Stromal cell of bone marrow (primary cell): Measurements from ENCODE around the gene KRT73.
A peak's percentile ranks its signal among the peaks of the same experiment; 100 is the strongest.

Experiments
- DNase-seq: peaks from one replicate; pipeline ENCODE4 v3.0.0-alpha.2; 2012; ENCODE audit warnings: low read depth

Gene KRT73

DNA sequence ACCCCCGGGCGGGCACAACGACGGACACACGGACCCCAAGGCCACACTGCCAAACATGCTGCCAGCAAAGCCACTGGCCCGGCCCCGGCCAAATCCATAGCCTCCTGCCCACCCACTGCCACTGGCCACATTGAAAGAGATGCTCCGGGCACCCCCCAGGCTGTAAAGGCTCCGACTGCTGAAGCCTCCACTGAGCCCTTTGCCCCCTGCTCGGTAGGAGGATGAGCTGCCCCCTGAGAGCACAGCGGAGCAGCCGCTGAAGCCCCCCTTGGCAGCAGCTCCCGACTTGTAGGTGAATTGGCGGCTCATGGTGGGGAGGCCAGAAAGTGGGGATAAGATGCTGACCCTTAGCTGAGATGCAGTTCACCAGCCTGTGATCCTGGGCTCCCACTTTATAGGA, at the start of gene KRT73:
TSS of gene KRT73 (minus strand) at position 344 of the 400 bp plus-strand sequence. CDS start at position 309, 35 bp downstream.
- no peak for DNase-seq

DNA sequence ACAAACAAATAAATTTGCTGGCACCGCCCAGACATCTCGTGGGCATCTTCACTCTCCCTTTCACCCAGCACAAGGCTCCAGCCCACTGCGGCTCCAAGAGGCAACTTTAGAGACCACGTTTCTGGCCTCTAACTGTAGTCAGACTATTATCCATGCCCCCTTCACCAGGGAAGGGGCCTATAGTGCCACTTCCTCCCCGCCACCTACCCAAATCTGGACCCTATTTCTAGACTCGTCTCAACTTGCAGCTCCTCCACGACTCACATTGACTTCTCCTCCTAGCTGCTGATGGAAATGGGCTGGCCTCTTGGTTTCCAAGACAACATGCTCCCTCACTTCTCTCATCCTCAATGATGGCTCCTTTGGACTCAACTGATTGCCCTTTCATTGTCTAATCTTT, 49.6 kb upstream of the KRT73 start:
- no peak for DNase-seq

DNA sequence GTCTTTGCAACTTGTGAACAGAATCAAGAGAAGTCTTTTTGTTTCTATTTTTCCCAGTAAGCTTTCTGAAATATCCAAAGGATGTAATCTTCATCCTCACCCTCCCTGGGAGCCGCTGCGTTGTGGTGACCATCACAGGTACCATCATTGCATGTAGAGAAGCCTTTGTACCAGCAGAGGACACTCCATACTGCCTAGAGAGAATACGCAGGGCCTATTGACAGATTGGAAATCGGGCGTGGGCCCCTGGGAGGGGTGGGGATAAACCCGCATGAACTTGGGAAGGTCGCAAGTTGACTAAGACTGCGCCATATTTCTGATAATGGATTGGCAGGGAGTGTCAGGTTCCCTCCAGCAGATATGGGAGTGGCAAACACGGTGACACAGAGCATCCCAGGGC, 49.1 kb upstream of the KRT73 start:
- DNase-seq, result no peak

DNA sequence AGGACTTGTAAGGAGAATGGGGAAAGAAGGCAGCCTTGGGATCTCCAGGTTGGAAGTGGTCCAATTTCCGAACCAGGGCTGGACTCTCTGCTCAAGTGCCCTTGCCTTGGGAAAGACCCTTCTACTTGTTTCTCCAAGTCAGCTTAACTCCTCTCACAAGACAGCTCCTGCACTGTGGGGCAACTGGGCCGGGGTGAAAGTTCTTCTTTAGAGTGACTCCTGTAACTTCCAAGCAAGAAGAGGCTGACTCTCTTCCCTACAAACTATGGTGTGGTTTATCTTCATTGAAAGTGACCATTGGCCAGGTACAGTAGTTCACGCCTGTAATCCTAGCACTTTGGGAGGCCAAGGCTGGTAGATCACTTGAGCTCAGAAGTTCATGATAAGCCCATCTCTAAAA, 48.1 kb upstream of the KRT73 start:
- no peak for DNase-seq

DNA sequence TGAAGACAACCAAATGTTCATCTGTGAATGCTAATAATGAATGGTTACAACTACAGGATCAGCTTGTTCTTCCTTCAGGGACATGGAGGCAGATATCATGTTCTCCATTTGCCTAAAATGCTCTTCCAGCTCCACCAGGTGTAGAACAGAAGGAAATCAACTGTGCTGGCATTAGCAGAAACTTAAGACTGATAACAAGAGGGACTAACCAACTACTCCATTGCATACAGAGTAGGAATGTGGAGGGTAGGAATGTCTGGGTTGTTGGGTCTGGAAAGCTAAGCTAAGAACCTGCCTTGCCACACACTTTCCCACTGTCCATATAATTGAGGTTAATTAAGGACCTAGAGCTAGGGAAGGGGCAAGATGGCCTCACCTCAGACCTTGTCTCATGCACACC, 45.1 kb upstream of the KRT73 start:
- DNase-seq, result no peak

DNA sequence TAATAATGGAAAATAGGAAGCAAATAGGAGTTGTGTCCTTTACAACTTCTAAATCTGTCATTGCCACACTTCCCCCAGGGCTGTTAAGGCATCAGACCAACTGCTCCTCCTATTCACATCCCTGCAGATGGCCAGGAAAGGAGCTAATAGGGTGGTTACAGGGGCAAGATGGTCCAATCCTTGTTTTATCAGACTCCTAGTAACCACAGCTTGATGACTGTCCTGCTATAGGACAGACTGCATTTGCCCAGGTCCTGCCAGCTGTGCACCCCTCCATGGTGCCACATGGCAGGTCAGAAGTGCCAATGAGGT, 44.5 kb upstream of the KRT73 start:
- no peak for DNase-seq

DNA sequence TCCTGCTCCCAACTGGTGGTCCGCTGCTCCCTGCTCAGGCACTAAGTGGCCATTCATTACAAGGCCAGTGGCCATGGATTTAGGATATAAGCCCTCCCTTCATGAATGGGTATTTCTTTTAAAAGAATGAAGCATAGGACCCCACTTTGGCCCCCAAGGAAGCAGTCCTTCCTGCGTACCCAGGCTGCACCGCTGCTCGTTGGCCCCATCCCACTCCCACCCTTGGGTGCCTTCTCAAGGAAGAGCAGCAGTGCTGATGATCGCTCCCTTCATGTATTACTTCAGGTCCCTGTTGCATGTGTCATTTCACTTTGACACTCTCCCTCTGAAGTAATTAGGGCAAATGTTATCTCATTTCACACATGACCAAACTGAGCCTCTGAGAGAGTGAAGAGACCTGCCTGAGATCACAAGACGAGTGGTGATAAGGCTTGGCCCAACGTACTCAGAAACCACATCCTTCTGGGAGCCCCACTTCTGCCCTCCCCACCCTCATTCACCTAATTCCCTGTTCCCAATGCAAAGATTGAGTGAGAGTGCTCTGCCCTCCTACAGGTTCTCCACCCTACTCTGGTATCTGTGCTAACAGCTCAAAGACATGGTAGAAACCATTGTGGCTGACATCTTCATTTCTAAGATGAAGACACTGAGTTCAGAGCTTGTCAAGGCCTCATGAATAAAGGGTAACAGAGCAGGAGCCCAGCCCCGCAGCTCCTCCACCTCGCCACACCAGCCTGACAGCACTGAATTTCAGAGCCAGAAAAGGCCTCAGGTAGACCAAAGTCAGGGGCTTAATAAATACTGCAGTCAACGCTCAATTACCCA, 43.9 kb upstream of the KRT73 start:
- DNase-seq, result no peak

DNA sequence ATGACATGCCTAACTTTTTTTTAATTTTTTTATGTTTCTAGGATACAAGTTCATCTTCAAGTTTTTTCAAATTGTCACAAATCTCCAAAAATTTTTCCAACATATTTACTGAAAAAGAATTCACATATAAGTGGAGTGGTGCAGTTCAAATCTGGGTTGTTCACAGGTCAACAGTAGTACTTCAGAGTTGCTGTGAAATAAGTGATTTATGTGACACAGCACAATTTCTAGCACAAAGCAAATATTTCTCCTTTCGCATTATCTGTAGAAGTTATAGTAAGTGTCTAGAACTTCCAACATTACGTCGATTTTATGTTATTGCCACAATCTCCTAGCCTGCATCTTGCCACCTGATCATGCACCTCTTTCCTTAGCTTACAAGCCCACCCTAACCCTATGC, 43.3 kb upstream of the KRT73 start:
- DNase-seq, result no peak

DNA sequence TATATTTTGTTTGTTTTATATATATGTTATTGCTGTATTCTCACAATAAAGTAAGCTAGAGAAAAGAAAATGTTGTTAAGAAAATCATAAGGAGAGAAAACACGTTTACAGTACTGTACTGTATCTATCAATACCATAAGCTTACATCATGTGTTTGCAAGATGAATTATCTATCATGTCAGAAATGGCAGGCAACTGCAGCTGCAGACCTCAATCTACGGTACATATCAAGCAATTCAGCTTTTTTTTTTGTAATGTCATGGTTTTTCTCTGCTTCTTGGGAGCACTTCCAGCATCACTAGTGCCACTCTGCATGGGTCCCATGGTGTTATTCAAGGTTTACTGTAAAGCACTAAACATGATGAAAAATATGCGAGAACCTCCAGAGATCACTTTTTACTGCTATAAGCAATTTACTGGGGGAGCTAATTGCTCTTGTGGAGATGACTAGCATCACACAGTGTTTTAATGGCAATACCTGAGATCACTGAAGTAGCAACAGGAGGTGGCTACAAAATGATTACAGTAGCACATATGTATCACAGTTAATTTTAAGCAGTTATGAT, 42.7 kb upstream of the KRT73 start:
- DNase-seq, result no peak

DNA sequence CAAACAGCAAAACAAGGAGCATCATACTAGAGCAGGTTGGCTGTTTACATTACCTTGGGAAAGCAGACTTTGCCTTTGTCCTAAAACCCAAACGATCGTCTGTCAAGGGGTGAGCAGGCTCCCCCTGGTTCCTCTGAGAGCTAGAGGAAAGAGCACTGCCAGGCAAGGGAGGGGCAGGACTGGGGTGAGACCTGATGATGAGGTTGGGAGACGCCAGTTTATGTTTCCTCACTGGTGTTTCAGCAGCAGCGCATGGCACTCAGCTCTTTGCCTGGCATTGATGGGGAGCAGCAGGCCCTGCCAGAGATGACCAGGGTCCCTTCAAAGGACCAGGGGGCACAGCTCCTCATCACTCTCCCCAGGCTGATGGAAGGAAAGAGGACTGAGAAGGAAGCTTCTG, 41.6 kb upstream of the KRT73 start:
- no peak for DNase-seq

DNA sequence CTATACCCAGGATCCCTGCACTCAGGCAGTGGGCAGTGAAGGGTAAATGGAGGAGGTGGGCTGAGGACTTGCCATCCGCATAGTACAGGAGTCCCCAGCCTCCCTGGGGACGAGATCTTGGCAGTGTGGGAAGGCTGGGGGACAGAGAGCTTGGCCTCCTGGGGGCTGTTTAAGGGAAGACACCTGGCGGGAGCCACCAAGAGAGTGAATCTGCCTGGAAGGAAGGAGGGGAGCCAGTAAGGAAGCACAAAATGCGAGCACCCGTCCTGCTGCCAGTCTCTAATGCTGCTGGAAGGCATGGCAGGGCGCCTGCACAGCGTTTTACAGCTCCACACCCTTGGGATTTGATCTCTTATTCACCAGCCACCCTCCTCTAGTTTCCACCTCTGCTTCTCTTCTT, 41.0 kb upstream of the KRT73 start:
- DNase-seq, result no peak

DNA sequence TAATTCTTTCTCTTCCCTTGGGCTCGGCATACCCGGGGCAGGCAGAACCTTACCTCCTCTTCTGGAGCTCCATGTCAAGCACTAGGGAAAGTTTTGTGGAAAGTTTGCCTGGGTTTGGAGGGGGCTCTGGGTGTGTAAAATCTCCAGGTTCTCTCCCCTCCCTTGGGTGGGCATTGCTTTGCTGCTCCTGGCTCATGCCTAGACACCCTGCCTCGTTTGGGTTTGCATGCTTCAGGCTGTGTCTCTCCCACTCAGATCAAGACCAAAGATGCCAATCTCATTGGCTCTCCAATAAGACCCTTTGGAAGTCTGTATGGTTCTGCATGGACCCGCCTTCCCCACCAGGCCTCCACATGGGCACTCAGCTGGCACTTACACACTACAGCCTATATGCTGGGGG, 39.8 kb upstream of the KRT73 start:
- DNase-seq, result no peak

DNA sequence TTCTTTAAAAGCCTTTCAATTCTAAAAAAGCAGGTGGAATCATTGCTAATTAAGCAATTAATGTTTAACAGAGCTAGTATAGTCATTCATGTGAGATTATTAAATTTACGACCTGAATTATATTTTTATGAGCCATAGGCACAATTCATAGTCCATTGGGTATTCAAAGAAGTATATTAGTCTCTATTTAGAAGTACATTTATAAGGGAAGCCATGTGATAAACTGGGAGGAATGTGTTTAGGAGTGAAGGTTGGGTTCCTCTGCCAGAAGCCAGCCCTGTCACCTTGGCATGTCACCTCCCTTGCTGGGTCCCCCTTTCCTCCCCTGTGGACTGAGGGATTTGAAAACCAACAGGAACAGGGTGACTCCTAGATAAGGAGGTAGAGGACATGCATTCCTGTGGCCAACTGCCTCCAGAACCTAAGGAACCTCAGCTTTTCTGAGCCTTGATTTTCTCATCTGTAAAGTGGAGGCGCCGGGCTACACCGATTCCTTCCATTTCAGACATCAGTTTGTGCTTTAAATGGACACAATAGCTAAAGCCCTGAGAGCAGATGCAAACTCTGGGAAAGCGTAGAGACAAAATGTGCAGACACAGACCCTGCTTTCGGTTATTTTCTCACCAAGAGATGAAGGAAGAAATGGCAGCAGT, 39.0 kb upstream of the KRT73 start:
- no peak for DNase-seq

DNA sequence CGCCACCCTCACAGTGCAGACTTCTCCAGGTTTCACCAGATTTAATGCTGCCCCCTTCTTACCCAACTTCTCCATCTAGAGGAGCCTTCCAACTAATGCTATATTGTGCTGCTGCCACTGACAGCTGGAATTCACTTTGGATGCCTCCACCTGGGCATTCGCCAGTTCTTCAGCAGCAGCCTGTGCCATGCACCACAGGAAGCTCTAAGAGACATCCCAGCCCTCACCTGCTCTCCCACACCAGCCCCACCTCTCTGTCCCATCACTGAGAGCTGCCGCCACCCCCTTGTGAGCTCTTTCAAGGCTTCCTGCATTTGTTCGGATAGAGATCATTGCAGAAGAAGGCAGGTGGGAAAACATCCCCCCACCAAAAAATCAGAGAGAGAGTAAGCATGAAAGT, 38.3 kb upstream of the KRT73 start:
- no peak for DNase-seq

DNA sequence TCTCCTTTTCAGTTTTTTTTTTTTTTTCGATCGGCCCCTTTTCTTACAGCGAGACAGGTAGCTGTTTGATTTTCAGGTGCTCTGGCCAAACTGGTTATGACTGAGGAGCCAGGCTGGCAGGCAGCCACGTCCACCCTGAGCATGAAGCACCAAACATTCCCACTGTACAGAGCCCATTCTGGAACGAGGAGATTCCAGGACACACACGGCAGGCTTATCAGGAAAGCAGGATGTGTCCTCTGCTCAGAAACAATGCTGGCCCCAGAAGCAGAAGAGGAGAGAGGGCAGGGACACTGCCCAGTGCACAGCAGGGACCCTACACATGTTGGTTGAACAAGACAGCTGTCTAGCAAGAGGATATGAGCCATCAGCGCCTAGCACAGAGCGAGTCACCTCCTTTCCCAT, 37.4 kb upstream of the KRT73 start:
- no peak for DNase-seq

DNA sequence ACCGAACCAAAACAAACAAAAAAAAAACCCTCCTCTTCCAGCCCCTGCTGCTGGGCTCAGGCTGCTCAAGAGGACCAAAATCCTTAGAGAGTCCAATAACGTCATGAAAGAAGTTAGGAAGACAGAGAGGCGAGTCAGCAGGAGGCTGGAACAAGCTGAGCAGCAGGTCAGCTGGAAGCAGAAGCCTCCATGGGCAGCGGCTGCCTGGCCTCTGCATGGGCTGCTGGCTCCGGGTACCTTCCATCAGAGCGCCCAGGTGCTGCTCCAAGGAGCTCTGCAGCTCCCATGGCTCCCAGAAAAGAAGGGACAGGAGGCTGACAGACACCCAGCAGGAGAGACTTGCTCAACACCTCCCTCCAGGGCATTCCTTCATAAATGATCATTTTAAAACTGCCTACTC, 36.9 kb upstream of the KRT73 start:
- peak; percentile 6 for DNase-seq

DNA sequence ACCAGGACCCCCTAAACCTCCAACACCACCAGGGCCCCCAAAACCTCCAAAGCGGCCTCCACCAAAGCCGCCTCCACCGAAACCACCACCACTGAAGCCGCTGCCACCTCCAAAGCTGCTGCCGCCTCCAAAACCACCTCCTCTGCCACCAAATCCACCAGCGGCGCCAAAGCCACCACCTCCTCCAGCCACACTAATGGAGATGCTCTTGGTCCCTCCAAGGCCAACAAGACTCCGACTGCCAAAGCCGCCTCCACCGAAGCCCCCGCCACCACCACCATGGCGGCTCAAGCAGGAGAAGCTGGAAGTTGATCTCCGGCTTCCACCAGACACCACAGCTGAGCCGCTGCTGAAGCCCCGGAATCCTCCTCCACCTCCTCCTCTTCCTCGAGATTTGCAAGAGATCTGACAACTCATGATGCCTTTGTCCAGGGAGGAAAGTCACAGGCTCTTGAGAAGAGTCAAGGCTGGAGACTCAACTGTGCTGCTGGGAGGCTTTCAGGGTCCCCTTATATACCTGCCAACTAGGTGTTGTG, 33.4 kb upstream of the KRT73 start, which contains the start of gene KRT2:
TSS of gene KRT2 (minus strand) at position 486 of the 536 bp plus-strand sequence. CDS start at position 417, 69 bp downstream.
- DNase-seq, result no peak

DNA sequence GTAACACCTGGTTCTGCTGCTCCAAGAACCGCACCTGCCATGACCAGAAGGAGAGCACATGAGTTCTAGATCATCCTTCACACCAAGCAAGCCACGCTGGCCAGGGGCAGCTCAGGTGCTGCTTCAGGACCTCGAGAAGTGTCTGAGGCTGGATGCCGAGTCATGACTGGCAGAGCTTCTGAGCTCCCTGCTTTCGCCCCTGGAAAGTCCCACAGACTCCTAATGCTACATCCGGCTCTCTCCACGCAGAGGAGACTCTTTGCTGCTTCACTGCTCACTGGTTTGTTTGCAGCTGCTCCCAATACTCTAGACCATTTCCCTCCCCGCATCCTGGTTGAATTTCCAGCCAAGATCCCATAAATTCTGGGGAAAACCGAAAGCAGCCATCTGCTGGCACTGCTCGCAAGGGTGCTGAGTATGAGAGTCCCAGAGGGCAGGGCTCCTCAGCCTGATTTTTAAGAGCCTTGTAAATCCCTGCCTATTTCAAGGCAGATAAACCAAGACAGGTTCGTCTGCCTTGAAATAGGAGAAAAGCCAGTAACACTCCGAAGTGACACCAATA, 32.2 kb upstream of the KRT73 start:
- DNase-seq, result peak; percentile 10

DNA sequence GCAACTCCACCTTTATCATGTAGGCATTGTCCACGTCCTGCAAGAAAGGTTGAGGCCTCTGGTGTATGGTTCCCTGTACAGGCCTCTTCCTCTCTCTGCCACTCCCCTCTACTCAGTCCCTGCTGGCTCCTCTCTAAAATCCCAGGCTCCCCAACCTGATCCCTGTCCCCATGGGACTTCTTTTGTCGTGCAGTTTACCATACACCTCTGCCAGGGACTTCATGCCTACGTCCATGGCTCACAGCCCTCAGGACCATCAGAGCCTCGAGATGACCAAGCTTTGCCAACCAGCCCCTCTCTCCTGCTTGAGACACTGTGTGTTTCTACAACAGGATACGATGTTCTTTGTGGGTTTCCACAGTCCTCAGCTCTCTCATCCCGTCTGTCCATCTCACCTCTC, 30.7 kb upstream of the KRT73 start:
- DNase-seq, result no peak

DNA sequence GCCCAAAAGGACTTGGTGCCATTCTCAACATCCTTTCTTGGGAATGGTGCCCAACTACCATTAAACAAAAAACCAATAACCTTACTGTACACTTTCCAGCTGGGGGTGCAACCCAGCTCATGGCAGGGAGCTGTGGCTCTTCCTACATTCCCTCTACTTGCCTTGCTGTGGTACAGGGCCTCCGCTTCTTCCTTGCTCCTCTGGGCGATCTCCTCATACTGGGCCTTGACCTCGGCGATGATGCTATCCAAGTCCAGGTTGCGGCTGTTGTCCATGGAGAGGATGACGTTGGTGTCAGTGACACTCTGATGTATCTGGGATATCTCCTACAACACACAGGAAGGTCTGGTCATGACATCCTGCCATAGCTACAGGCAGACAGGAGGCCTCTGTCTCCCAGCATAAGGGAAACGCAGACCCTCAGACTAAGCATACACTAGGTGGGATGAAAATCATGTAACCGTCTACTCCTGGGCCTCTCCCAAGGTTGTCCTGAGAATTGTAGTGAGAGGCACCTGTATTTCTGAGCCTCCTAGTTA, 29.7 kb upstream of the KRT73 start:
- no peak for DNase-seq

DNA sequence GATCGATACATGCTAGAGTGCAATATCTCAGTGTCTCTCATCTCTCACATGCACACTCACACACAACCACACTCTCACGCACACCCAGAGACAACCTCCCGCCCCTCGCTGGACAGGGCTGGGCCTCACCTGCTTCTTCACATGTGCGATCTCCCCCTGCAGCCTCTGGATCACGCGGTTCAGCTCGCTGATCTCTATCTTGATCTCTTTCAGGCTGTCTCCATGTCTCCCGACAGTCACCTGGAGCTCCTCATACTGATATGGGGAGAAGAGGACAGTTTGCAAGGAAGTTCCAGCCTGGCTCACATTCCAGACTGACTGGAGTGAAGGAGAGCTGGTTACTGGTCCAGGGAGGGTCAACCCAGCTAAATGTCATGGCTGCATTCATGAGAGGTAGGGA, 29.2 kb upstream of the KRT73 start:
- no peak for DNase-seq

DNA sequence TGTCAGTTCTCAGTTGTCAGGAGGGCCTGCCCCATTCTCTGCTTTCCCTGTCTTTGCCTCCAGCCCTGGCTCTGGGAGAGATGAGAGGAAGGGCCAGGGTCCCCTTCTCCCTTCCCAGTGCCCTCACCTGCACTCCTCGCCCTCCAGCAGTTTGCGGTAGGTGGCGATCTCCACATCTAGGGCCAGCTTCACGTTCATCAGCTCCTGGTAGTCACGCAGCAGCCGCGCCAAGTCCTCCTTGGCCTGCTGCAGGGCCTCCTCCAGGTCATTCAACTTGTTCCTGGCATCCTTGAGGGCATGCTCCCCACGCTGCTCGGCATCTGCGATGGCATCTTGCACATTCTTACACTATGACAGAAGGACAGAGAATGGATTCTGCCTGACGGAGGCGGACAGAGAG, 28.3 kb upstream of the KRT73 start:
- no peak for DNase-seq

DNA sequence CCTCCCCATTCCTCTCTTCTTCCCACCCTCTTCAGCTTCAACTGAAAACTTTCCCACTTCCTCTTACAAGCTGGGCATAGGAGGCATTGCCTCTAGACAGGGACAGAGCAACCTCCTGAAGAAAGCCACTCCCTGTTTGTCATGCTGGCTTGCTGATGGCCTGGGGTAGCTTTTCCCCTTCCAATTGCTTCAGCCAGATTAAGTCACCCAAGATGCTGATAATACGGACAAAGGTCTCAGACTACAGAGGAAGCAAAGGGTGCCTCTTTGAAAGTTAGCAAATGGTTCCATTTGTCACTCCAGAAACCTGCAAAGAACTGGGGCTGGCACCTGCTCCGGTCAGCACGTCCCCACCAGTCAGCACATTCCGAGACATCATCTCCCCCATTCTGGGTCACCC, 27.6 kb upstream of the KRT73 start:
- DNase-seq, result no peak
